OCI-LY3 (cell line): ENCODE data around the gene NR2E1.

ENCODE experiments used
- H2AFZ ChIP-seq: fragments of 200-600, 300-600 bp; shearing (Covaris generic); 2 replicates; pipeline ENCODE4 v1.6.0; 2014; ENCODE audit warnings: antibody characterized with exemption, low read depth, low read length
- H3K27ac ChIP-seq: fragments of 200-600, 300-600 bp; sonication (generic); 2 replicates; pipeline ENCODE4 v1.5.1; 2014; ENCODE audit warnings: mild to moderate bottlenecking, low read length, moderate library complexity, mixed read lengths
- H3K27me3 ChIP-seq: fragments of 200-600, 300-600 bp; sonication (generic); 2 replicates; pipeline ENCODE4 v1.6.1; 2014; ENCODE audit warnings: low read depth, low read length, mixed read lengths
- H3K36me3 ChIP-seq: fragments of 200-600, 300-600 bp; sonication (generic); replicated peaks from 2 replicates; pipeline ENCODE3; 2014; ENCODE audit warnings: low read depth, low read length, mixed read lengths
- H3K4me1 ChIP-seq: fragments of 300-600, 200-600 bp; sonication (generic); 2 replicates; pipeline ENCODE4 v1.6.1; 2014; ENCODE audit warnings: low read length, mixed read lengths
- H3K4me2 ChIP-seq: fragments of 200-600, 300-600 bp; sonication (generic); 2 replicates; pipeline ENCODE4 v1.6.1; 2014; ENCODE audit warnings: low read length, mixed read lengths
- H3K4me3 ChIP-seq: fragments of 300-600, 200-600 bp; sonication (generic); 2 replicates; pipeline ENCODE4 v1.5.1; 2014; ENCODE audit warnings: antibody characterized with exemption, mild to moderate bottlenecking, low read length, moderate library complexity
- H3K79me2 ChIP-seq: fragments of 300-600, 200-600 bp; shearing (Covaris generic); 2 replicates; pipeline ENCODE4 v1.6.1; 2014; ENCODE audit warnings: mild to moderate bottlenecking, low read length, mixed read lengths
- H3K9ac ChIP-seq: fragments of 300-600, 200-600 bp; shearing (Covaris generic); 2 replicates; pipeline ENCODE4 v1.6.0; 2014; ENCODE audit warnings: mild to moderate bottlenecking, low read length, moderate library complexity
- H3K9me3 ChIP-seq: fragments of 200-600, 300-600 bp; shearing (Covaris generic); 2 replicates; pipeline ENCODE4 v1.6.1; 2014; ENCODE audit warnings: low read length, mixed read lengths; ENCODE audit not compliant: insufficient read depth
- H4K20me1 ChIP-seq: fragments of 200-600, 300-600 bp; sonication (generic); 2 replicates; pipeline ENCODE4 v1.6.1; 2016; ENCODE audit warnings: low read length, mixed read lengths; ENCODE audit not compliant: insufficient read depth
- CTCF ChIP-seq: fragments of 200-600, 300-600 bp; sonication (generic); IDR thresholded peaks from 2 replicates; pipeline ENCODE4 v1.5.1; 2014; ENCODE audit warnings: antibody characterized with exemption, low read length, low read depth
- EZH2phosphoT487 ChIP-seq: fragments of 200-600 bp; shearing (Covaris generic); IDR thresholded peaks from 2 replicates; pipeline ENCODE4 v1.6.1; 2018; ENCODE audit warnings: antibody characterized with exemption, mixed run types, low read depth

The NR2E1 gene

GRCh38 chr6:108238322-108238721 is 72.5 kb downstream of the NR2E1 start:
- H3K79me2 ChIP-seq = peaks cover 7% of the 10 kb centered on the region; the same call in 1 of the 2 replicates

More at GRCh38 chr6:108238322-108238721, 72.5 kb downstream of the NR2E1 start:
- Histone ChIP-seq H4K20me1 (0 out of 2 replicates have a peak, but pooled peaks cover 3% of the 10 kb centered on the region), H2AFZ (no peak overlapping the region), H3K9ac (no peak overlapping the region), H3K4me1 (no peaks in the 10 kb centered on the region), H3K4me2 (no peak overlapping the region), H3K36me3 (peaks cover 1% of the 10 kb centered on the region), H3K27ac (no peak overlapping the region), H3K4me3 (no peak overlapping the region), H3K9me3 (no peaks in the 10 kb centered on the region), H3K27me3 (no peaks in the 10 kb centered on the region)
- no peak for TF ChIP-seq CTCF
- no peak for TF ChIP-seq EZH2phosphoT487
